Ishikawa (cell line): ENCODE results near the gene EGFR.

Experiments
- CEBPB ChIP-seq: IDR thresholded peaks from 2 replicates; pipeline ENCODE4 v1.6.1; 2012
- CREB1 ChIP-seq: IDR thresholded peaks from 2 replicates; pipeline ENCODE4 v1.6.1; 2012; ENCODE audit warnings: low read depth
- EGR1 ChIP-seq: IDR thresholded peaks from 2 replicates; pipeline ENCODE4 v1.6.1; 2012
- EP300 ChIP-seq: IDR thresholded peaks from 2 replicates; pipeline ENCODE4 v1.6.1; 2012; ENCODE audit warnings: borderline replicate concordance
- TAF1 ChIP-seq: IDR thresholded peaks from 2 replicates; pipeline ENCODE4 v1.6.1; 2012; ENCODE audit warnings: low read depth, mild to moderate bottlenecking
- TEAD4 ChIP-seq: IDR thresholded peaks from 2 replicates; pipeline ENCODE4 v1.6.1; 2012
- ZBTB7A ChIP-seq: IDR thresholded peaks from 2 replicates; pipeline ENCODE4 v1.6.1; 2012; ENCODE audit warnings: low read depth
- TF ChIP-seq, protein P1 (sequence below): IDR thresholded peaks from 2 replicates; pipeline ENCODE4 v1.6.1; 2012
- TF ChIP-seq, protein P2 (sequence below): IDR thresholded peaks from 2 replicates; pipeline ENCODE4 v1.6.1; 2012; ENCODE audit warnings: low read depth, mild to moderate bottlenecking

DNA sequence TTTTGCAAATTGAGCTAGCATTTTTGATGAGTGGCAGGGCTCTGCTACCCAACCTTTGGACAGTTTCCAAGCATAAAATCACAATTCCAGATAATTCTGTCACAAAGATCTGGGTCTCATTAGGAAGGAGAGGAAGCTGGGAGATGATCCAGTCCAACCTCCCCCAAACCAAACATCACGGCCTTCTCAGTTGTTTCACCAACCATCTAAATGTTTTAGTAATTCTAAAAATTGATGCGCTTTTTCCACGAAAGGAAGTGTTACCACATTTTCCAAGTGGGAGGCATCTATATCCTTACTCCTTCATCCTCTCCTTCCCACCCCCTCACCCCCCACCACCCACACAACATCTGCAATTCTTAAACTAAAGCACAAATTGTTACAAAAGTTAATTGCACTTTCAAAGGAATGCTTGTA is 108.3 kb downstream of the EGFR start:
- TF ChIP-seq, protein P1, sequence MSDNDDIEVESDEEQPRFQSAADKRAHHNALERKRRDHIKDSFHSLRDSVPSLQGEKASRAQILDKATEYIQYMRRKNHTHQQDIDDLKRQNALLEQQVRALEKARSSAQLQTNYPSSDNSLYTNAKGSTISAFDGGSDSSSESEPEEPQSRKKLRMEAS: no peak
- TF ChIP-seq TEAD4: no peak
- TF ChIP-seq EGR1: no peak
- TF ChIP-seq, protein P2, sequence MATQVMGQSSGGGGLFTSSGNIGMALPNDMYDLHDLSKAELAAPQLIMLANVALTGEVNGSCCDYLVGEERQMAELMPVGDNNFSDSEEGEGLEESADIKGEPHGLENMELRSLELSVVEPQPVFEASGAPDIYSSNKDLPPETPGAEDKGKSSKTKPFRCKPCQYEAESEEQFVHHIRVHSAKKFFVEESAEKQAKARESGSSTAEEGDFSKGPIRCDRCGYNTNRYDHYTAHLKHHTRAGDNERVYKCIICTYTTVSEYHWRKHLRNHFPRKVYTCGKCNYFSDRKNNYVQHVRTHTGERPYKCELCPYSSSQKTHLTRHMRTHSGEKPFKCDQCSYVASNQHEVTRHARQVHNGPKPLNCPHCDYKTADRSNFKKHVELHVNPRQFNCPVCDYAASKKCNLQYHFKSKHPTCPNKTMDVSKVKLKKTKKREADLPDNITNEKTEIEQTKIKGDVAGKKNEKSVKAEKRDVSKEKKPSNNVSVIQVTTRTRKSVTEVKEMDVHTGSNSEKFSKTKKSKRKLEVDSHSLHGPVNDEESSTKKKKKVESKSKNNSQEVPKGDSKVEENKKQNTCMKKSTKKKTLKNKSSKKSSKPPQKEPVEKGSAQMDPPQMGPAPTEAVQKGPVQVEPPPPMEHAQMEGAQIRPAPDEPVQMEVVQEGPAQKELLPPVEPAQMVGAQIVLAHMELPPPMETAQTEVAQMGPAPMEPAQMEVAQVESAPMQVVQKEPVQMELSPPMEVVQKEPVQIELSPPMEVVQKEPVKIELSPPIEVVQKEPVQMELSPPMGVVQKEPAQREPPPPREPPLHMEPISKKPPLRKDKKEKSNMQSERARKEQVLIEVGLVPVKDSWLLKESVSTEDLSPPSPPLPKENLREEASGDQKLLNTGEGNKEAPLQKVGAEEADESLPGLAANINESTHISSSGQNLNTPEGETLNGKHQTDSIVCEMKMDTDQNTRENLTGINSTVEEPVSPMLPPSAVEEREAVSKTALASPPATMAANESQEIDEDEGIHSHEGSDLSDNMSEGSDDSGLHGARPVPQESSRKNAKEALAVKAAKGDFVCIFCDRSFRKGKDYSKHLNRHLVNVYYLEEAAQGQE: no peak
- TF ChIP-seq TAF1: no peak
- no peak for TF ChIP-seq CEBPB
- TF ChIP-seq EP300: no peak
- no peak for TF ChIP-seq CREB1
- TF ChIP-seq ZBTB7A: no peak
